AG04449 (cell line): ENCODE results near the gene NCOA1.
"Not testable (repeated sequence)": the region's sequence is repeated elsewhere in the genome, so short reads cannot be mapped to it uniquely, and the experiment has no call there.

Experiments used
- CTCF ChIA-PET: fragments of 350-600 bp; formaldehyde crosslinking; extraction: SDS; loops from one replicate; lab custom pipeline; 2021; ENCODE audit warnings: antibody characterized with exemption; lab: Yijun Ruan, JAX
- POLR2A ChIA-PET: fragments of 400-600, 350-600 bp; formaldehyde crosslinking; extraction: SDS; loops from one replicate; lab custom pipeline; 2020; ENCODE audit warnings: antibody characterized with exemption, inconsistent platforms; lab: Yijun Ruan, JAX
- DNase-seq: peaks from one replicate; pipeline ENCODE4 v3.0.0-alpha.2; 2010; ENCODE audit warnings: low read depth, low spot score
- H3K4me3 ChIP-seq: 2 replicates; pipeline ENCODE4 v1.5.1; 2011; ENCODE audit warnings: low read depth, mild to moderate bottlenecking, control low read depth, low read length
- TF ChIP-seq, protein P1 (sequence below): IDR thresholded peaks from one replicate; pipeline ENCODE4 v1.5.1; 2011; ENCODE audit warnings: mild to moderate bottlenecking, moderate library complexity, low read length, control low read depth, inconsistent platforms; ENCODE audit not compliant: insufficient read depth; ENCODE audit errors: missing control alignments

Gene NCOA1

DNA sequence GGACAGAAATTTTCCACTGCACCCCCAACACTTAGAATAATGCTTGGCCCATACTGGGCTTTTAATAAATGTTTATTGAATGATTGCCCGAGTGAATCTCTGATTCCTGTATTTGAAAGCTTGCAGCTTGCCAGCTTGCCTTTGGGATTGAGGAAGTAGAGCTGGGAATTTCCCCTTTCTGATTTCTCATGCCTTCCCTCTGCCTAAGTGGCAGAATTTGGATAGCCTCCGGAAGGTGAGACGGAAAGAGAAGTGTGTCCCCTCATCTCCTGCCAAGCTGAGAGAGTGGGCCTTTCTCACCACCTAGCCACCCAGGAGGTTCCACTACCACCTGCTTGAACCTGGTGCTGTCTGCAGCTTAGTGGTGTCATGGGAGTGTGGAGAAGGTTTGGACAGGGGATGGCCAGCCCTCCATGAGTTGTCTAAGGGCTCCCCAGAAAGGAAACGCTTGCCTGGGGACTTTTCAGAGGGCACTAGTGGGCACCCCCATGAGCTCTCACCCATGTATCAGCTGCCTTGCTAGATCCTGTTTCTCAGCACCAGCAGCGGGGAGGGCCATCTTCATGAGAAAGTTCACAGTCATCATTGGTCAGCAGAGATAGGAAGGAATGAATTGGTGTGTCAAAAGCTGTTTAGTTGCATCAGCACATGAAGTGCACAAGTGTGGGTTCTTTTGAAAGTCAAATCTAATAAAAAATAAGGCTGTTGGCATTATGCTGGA, 8.6 kb upstream of the NCOA1 start:
- DNase-seq = no peak
- ChIA-PET CTCF (no interaction called here), POLR2A (no interaction called here)

DNA sequence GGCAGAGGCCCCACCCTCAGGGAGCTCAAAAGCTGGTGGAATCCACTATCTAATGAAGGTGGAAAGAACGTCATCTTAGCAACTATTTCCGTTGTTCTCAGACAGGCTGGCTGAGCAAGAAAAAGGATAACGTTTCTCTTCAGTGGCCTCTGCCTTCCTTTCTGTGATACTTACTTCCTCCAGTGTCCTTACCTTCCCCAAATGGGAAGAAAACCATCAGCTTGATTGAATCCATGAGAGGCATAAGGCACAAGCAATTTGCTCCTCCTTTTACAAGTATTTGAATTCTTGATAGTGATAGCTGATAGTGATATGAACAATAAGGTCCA, 8.1 kb upstream of the NCOA1 start:
- ChIA-PET CTCF (no interaction called here), POLR2A (no interaction called here)
- TF ChIP-seq, protein P1, sequence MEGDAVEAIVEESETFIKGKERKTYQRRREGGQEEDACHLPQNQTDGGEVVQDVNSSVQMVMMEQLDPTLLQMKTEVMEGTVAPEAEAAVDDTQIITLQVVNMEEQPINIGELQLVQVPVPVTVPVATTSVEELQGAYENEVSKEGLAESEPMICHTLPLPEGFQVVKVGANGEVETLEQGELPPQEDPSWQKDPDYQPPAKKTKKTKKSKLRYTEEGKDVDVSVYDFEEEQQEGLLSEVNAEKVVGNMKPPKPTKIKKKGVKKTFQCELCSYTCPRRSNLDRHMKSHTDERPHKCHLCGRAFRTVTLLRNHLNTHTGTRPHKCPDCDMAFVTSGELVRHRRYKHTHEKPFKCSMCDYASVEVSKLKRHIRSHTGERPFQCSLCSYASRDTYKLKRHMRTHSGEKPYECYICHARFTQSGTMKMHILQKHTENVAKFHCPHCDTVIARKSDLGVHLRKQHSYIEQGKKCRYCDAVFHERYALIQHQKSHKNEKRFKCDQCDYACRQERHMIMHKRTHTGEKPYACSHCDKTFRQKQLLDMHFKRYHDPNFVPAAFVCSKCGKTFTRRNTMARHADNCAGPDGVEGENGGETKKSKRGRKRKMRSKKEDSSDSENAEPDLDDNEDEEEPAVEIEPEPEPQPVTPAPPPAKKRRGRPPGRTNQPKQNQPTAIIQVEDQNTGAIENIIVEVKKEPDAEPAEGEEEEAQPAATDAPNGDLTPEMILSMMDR = no peak
- DNase-seq = no peak
- no peak overlapping the region for H3K4me3 ChIP-seq

More for the DNA sequence above, 8.6 kb upstream of the NCOA1 start:
- no peak overlapping the region for H3K4me3 ChIP-seq
- TF ChIP-seq, protein P1 = no peak

DNA sequence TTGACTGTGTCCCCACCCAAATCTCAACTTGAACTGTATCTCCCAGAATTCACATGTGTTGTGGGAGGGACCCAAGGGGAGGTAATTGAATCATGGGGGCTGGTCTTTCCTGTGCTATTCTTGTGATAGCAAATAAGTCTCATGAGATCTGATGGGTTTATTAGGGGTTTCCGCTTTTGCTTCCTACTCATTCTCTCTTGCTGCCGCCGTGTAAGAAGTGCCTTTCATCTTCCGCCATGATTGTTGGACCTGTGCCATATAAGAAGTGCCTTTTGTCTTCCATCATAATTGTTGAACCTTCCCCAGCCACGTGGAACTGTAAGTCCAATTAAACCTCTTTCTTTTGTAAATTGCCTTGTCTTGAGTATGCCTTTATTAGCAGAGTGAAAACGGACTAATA, 6.4 kb upstream of the NCOA1 start:
- POLR2A ChIA-PET, H3K4me3 ChIP-seq, CTCF ChIA-PET, DNase-seq: not testable (repeated sequence)

DNA sequence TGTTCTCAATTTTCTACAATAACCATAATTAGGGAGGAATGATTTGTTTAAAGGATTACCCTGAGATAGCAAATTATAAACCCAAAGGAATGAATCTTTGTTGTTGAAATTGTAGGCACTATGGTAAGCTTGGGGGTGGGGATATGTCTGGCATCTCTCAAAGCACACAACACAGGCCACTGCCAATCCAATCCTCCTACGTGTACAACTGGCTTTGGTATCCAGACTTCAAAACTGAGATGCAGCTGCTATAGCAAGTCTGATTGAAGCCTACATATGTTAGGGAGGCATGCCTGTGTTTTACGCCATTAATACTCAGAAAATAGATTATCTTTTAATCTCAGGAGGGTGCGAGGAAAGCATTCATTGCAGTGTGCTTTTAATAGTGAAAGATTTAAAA, 5.9 kb upstream of the NCOA1 start:
- POLR2A ChIA-PET = no interaction called here
- no peak for DNase-seq
- CTCF ChIA-PET = no interaction called here
- TF ChIP-seq, protein P1 = no peak
- H3K4me3 ChIP-seq = no peak overlapping the region

DNA sequence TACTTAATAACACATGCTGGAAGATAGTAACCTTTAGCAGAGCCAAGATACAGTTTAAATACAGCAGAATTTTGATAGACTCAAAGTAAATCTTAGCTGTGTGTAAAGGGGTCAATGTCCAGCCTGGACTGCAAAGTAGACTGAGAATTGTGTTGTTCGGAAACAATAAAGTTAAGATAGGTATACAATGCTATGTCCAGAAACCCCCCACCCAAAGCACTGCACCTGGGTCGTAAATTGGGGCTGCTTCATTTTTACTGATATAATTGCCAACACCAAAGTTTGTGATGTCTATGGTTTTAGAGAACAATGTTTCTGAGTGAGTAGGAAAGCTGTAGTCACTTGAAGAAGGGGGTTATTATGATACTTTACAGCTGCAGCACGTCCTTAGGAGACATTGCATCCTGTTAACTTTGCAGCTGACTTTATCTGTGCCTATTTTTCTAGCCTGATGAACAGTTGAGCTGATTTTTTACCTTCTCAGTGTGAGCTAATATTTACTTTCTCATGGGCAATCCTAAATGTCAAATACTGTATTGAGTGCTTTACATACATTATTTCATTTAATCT, 4.3 kb upstream of the NCOA1 start:
- DNase-seq = no peak
- CTCF ChIA-PET = no interaction called here
- H3K4me3 ChIP-seq = no peak overlapping the region
- TF ChIP-seq, protein P1 = no peak
- POLR2A ChIA-PET = interaction anchor here (0.6 kb wide), 1 partner anchor 22 kb away, joined by 3 read pairs; no protein-coding TSS in a partner anchor

DNA sequence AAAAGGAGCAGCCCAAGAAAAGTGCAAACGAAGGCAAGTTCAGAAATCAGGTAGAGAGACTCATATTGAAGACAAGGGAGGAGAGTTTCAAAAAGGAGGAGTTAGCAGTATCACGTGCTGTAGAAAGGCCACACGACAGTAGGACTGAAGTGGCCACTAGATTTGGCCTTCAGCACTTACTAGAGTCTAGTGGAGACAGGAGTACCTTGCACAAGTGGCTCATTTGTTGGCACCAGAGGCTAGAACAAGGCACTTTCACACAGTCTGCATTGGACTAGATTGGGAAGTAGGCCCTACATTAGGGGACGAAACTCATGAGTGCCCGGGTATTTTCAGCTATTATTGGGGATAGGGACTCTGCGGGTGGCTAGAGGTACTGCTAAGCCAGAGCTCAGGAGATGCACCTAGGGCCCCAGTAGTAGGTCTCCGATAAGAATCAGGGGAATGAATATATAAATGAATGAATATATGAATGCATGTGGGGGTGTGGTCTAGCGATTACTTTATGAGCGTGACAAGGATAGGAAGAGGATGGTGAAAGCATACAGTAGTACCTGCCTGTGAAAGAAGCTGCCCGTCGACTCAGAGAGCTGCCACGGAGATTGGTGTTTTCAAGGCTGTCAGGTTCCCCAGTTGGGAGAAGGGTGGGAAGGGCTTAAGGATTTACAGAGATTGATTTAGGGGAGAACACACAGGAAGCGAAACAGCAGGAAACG, 1.4 kb upstream of the NCOA1 start:
- H3K4me3 ChIP-seq = no peak overlapping the region
- no peak for DNase-seq
- CTCF ChIA-PET = no interaction called here
- TF ChIP-seq, protein P1 = no peak
- POLR2A ChIA-PET = no interaction called here
